AG10803 (cell line): Measurements from ENCODE around the gene UBE2Q1.
A peak's percentile ranks its signal among the peaks of the same experiment; 100 is the strongest.
"Not testable (repeated sequence)": the region's sequence is repeated elsewhere in the genome, so short reads cannot be mapped to it uniquely, and the experiment has no call there.

Source experiments
- DNase-seq: peaks from one replicate; pipeline ENCODE4 v3.0.0; 2010; ENCODE audit warnings: low read depth
- H3K4me3 ChIP-seq: 2 replicates; pipeline ENCODE4 v1.5.1; 2011; ENCODE audit warnings: mild to moderate bottlenecking, low read length, control low read depth
- TF ChIP-seq, protein P1 (sequence below): conservative IDR thresholded peaks from 2 replicates; pipeline ENCODE4 v1.5.1; 2011; ENCODE audit warnings: mild to moderate bottlenecking, low read length, control low read depth, inconsistent platforms

UBE2Q1 gene

GRCh38 chr1:154546264-154547063 lies 12.0 kb downstream of the UBE2Q1 start:
- TF ChIP-seq, protein P1, sequence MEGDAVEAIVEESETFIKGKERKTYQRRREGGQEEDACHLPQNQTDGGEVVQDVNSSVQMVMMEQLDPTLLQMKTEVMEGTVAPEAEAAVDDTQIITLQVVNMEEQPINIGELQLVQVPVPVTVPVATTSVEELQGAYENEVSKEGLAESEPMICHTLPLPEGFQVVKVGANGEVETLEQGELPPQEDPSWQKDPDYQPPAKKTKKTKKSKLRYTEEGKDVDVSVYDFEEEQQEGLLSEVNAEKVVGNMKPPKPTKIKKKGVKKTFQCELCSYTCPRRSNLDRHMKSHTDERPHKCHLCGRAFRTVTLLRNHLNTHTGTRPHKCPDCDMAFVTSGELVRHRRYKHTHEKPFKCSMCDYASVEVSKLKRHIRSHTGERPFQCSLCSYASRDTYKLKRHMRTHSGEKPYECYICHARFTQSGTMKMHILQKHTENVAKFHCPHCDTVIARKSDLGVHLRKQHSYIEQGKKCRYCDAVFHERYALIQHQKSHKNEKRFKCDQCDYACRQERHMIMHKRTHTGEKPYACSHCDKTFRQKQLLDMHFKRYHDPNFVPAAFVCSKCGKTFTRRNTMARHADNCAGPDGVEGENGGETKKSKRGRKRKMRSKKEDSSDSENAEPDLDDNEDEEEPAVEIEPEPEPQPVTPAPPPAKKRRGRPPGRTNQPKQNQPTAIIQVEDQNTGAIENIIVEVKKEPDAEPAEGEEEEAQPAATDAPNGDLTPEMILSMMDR: peak; percentile 79
- no peak overlapping the region for H3K4me3 ChIP-seq
- DNase-seq: peak; percentile 49

GRCh38 chr1:154541231-154541630 lies 17.2 kb downstream of the UBE2Q1 start:
- H3K4me3 ChIP-seq: no peak overlapping the region
- TF ChIP-seq, protein P1: no peak
- DNase-seq: no peak

DNA sequence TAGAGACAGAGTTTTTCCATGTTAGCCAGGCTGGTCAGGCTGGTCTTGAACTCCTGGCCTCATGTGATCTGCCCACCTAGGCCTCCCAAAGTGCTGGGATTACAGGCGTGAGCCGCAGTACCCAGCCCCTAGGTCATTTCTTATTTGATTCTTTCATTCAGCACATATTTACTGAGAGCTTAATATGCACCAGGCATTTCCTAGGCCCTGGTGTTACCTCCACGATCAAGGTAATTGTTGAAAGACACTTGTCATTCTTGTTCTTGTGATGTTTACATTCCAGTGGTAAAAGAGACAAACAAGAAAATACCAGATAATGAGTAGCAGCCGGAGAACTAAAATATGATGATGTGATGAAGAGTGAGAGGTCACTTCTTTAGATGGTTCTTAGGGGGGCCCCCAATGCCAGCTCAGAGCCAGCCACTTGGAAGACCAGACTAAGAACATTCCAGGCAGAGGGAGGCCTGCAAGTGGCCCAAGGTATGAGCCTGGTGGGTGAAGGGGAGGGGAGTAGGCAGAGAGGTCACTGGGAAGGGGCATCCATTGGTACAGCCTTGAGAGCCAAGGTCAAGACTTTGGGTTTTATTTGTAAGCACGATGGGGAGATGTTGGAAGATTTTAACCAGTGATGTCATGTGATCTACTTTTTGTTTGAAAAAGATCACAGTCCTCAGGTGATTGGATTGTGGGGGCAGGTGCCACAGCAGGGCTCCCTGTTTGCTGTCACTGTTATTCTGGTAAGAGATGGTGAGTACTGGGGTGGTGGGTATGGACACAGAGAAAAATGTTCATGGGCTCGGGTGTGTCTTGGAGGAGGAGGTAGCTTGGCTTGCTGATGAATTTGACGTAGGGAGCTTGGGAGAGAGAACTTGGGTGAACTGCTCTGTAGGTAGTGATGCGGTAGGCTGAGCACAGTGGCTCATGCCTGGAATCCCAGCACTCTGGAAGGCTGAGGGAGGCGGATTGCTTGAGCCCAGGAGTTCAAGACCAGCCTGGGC lies 18.7 kb downstream of the UBE2Q1 start:
- no peak overlapping the region for H3K4me3 ChIP-seq
- TF ChIP-seq, protein P1: no peak
- DNase-seq: no peak

DNA sequence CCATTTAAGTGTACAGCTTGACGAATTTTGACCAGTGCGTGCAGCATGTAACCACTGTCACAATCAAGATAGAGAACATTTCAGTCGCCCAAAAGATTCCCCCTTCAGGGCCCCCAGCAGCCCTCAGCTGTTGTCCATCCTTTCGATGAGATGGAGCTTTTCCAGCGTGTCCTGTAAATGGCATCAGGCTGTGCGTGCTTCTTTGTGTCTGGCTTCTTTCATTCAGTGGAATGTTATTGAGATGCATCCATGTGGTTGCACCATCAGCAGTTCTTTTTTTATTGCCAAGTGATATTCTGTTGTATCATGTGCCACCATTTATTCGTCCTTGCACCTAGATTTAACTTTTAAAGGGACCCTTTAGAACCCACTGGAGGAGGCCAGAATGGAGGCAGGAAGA lies 21.9 kb downstream of the UBE2Q1 start:
- no peak overlapping the region for H3K4me3 ChIP-seq
- TF ChIP-seq, protein P1: no peak
- DNase-seq: peak; percentile 54

- TF ChIP-seq, protein P1: peak; percentile 28
- no peak overlapping the region for H3K4me3 ChIP-seq
- DNase-seq: peak; percentile 14
These were observed 24.3 kb downstream of the UBE2Q1 start for GRCh38 chr1:154533952-154534844.

GRCh38 chr1:154531950-154532349 lies 26.5 kb downstream of the UBE2Q1 start:
- not testable (repeated sequence) for DNase-seq, H3K4me3 ChIP-seq

GRCh38 chr1:154529308-154529707 lies 29.2 kb downstream of the UBE2Q1 start:
- H3K4me3 ChIP-seq: no peak overlapping the region
- DNase-seq: no peak
- TF ChIP-seq, protein P1: no peak
